Stimulated activated memory B cell treated with anti-CD40 and anti-IgM and Interleukin-4, amounts not matched to agents 10 μg/mL and 1 μg/mL and 100 μg/mL, for 72 hours (primary cell): Measurements from ENCODE around the gene S100A8.

Source experiments
- ATAC-seq: fragments of 150-1000 bp; cut with Tn5 transposase; 2 replicates; pipeline ENCODE4 v1.10.0; 2021
- H3K27ac Mint-ChIP-seq: one replicate; pipeline ENCODE4 v1.8.0; 2022; ENCODE audit warnings: mild to moderate bottlenecking, mixed read lengths
- H3K27me3 Mint-ChIP-seq: one replicate; pipeline ENCODE4 v1.8.0; 2022; ENCODE audit warnings: mixed read lengths
- H3K36me3 Mint-ChIP-seq: one replicate; pipeline ENCODE4 v1.8.0; 2022; ENCODE audit warnings: mixed read lengths
- H3K4me1 Mint-ChIP-seq: one replicate; pipeline ENCODE4 v1.8.0; 2022; ENCODE audit warnings: mixed read lengths
- H3K4me3 Mint-ChIP-seq: one replicate; pipeline ENCODE4 v1.8.0; 2022; ENCODE audit warnings: mild to moderate bottlenecking, moderate library complexity, mixed read lengths
- H3K9me3 Mint-ChIP-seq: one replicate; pipeline ENCODE4 v1.8.0; 2022; ENCODE audit warnings: mixed read lengths

Gene S100A8

DNA sequence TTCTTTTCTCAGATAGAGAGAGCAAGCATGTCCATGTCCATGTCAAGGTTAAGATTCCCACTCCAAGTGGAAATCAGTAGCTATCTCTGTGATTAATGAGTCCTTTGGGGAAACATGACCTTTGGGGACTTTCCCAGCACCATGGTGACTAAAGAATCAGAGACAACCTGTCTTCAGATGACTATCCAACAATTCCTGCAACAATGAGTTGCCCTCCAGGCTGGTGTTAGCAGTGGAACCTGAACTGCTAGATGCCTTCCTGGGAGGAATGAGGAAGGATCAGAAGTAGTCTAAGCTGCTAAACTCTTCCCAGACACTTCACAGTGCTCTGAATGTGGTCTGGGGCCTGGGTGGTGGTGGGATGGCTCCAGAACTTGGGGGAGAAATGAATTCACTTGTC is 26.7 kb downstream of the S100A8 start:
- Mint-ChIP-seq H3K27ac (no peak overlapping the region), H3K4me1 (no peaks in the 10 kb centered on the region)
- no peak for ATAC-seq

GRCh38 chr1:153363641-153364040 is 27.2 kb downstream of the S100A8 start:
- Mint-ChIP-seq H3K36me3 (no peaks in the 10 kb centered on the region), H3K4me1 (peaks cover under 1% of the 10 kb centered on the region), H3K27me3 (peaks cover 46% of the 10 kb centered on the region), H3K4me3 (no peak overlapping the region), H3K27ac (no peak overlapping the region), H3K9me3 (no peaks in the 10 kb centered on the region)
- ATAC-seq = no peak

More for the DNA sequence above, 26.7 kb downstream of the S100A8 start:
- Mint-ChIP-seq H3K27me3 (peaks cover 44% of the 10 kb centered on the region), H3K4me3 (no peak overlapping the region), H3K36me3 (no peaks in the 10 kb centered on the region), H3K9me3 (no peaks in the 10 kb centered on the region)

DNA sequence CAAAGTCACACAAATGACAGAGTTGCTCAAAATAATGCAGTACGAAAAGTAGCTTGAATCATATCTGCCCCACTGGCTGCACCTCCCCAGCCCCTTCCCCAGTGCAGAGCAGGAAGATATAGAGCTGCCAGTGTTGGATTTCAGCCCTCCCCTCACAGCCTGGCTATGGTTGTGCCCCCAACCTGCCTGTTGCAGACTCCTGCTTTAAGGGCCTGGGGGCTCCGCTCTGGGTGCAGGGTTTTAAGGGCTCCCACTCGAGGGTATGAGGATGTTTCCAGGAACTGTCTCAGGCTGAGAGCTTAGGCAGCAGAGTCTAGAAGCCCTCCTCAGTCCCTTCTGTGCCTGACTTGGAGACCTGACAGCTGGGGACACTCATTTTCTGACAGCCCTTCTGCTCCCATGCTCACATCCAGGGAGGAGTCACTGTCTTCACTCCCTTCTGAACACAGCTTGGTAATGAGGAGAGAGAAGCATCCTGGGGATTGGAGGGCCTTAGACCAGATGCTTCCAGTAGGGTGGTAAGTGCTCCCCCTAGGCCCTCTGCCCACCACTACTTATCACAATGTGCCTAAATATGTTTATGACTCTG is 28.6 kb downstream of the S100A8 start:
- Mint-ChIP-seq H3K4me3 (no peak overlapping the region), H3K4me1 (peaks cover 14% of the 10 kb centered on the region), H3K36me3 (no peaks in the 10 kb centered on the region), H3K27ac (no peak overlapping the region), H3K9me3 (no peaks in the 10 kb centered on the region), H3K27me3 (peaks cover 55% of the 10 kb centered on the region)
- no peak for ATAC-seq

DNA sequence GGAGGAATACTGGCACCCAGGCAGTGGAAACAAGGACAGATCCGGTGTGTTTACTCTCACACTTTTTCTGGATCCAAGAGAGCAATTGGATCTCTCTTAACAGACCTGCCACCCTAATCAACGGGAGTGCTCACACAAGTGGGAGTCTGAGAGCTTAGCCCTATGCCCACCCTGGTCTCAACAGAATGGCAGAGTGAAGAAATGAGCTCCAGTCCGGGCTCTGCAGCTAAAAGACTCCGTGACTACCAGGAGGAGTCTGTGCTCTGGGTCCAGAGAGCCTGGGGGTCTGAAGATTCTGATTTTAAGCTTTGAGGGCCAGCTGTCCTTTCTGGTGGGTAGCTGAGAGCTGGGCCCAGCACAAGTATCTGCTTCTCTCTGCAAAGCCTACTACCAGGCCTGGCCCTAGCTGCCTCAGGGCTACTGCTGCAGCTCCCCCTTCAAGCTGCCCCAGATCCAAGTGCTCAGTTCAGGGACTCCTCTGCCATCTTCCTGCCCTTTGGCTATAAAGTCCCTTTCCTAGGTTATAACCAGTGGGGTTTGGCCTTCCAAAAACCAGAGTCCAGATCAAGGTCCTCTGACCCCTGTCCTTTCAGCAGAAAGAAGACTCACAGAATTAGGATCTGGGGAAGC is 29.3 kb downstream of the S100A8 start:
- H3K9me3 Mint-ChIP-seq = no peaks in the 10 kb centered on the region
- peaks cover 53% of the 10 kb centered on the region for H3K27me3 Mint-ChIP-seq
- no peak overlapping the region for H3K27ac Mint-ChIP-seq
- no peaks in the 10 kb centered on the region for H3K36me3 Mint-ChIP-seq
- ATAC-seq = no peak
- peaks cover 20% of the 10 kb centered on the region for H3K4me1 Mint-ChIP-seq
- H3K4me3 Mint-ChIP-seq = no peak overlapping the region

DNA sequence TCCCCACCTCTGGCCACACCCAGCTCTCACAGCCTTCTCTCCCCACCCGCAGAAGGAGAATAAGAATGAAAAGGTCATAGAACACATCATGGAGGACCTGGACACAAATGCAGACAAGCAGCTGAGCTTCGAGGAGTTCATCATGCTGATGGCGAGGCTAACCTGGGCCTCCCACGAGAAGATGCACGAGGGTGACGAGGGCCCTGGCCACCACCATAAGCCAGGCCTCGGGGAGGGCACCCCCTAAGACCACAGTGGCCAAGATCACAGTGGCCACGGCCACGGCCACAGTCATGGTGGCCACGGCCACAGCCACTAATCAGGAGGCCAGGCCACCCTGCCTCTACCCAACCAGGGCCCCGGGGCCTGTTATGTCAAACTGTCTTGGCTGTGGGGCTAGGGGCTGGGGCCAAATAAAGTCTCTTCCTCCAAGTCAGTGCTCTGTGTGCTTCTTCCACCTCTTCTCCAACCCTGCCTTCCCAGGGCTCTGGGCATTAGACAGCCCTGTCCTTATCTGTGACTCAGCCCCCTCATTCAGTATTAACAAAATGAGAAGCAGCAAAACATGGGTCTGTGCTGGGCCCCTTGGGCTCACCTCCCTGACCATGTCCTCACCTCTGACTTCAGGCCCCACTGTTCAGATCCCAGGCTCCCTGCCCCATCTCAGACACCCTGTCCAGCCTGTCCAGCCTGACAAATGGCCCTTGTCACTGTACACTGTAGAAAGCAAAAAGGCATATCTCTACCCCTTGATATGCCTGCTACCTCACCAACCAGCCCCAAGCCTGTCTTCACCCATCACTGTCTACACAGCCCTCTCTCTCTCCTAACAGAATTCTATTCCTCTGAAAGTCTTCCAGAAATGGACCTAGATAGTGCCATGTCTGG is 30.0 kb downstream of the S100A8 start:
- Mint-ChIP-seq H3K27ac (no peak overlapping the region), H3K9me3 (no peaks in the 10 kb centered on the region), H3K27me3 (peaks cover 53% of the 10 kb centered on the region), H3K36me3 (no peaks in the 10 kb centered on the region), H3K4me3 (no peak overlapping the region), H3K4me1 (peaks cover 25% of the 10 kb centered on the region)
- no peak for ATAC-seq

- Mint-ChIP-seq H3K36me3 (no peaks in the 10 kb centered on the region), H3K9me3 (no peaks in the 10 kb centered on the region), H3K27me3 (peaks cover 57% of the 10 kb centered on the region), H3K4me1 (peaks cover 25% of the 10 kb centered on the region), H3K27ac (no peak overlapping the region), H3K4me3 (no peak overlapping the region)
- no peak for ATAC-seq
Measured at GRCh38 chr1:153360190-153360589, 30.7 kb downstream of the S100A8 start.

DNA sequence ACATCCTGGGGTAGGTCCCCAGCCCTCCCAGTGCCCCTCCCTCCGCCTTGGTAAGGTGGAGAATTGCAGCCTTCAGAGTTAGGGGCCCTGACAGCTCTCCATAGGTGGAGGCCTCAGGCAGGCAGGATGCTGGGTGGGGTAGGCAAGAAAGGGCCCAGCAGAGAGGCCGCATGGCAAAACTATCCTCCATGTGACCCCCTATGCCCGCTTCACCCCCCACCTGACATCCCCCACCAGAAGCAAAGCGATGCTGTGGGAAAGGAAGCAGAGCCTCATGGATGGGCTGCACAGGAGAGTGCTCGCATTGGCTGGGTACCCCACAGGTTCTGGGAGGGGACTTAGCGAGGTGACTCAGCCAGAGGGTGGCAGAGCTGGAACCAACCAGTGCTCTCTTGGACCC is 31.6 kb downstream of the S100A8 start:
- Mint-ChIP-seq H3K9me3 (no peaks in the 10 kb centered on the region), H3K27me3 (peaks cover 56% of the 10 kb centered on the region), H3K27ac (no peak overlapping the region)

GRCh38 chr1:153358691-153358975 is 32.2 kb downstream of the S100A8 start:
- Mint-ChIP-seq H3K27ac (no peak overlapping the region), H3K4me1 (peaks cover 25% of the 10 kb centered on the region), H3K9me3 (no peaks in the 10 kb centered on the region), H3K27me3 (peaks cover 56% of the 10 kb centered on the region), H3K36me3 (no peaks in the 10 kb centered on the region), H3K4me3 (no peak overlapping the region)
- ATAC-seq = no peak

More for the DNA sequence above, 31.6 kb downstream of the S100A8 start:
- no peak overlapping the region for H3K4me3 Mint-ChIP-seq
- H3K4me1 Mint-ChIP-seq = peaks cover 25% of the 10 kb centered on the region
- ATAC-seq = no peak
- no peaks in the 10 kb centered on the region for H3K36me3 Mint-ChIP-seq

DNA sequence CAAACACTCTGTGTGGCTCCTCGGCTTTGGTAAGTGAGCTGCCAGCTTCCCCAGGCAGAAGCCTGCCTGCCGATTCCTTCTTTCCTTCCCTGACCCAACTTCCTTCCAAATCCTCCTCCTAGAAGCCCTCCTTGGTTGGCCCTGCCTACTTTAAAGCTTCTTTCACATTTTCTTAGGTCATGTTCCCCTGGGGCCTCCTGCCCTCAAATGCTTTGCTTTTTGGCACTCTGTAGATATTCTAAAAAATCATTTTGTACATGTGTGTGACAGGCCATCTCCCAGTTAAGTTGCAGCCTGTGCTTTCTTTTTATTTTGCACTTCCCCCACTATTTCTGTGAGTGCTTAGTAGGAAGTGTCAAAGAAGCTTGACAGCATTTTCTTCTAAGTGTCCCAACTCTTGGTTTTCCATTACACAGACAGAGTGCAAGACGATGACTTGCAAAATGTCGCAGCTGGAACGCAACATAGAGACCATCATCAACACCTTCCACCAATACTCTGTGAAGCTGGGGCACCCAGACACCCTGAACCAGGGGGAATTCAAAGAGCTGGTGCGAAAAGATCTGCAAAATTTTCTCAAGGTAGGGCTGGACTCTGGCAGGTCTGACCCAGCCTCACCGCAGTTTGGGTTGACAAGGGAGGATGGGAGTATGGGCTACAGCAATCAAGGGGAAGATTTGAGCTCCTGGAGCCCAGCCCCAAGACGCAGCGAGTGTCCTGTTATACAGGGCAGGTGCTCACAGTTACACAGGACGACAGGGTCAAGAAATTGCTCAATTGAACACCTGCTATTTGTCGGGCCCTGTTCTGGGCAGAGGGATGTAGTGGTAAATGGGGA is 32.8 kb downstream of the S100A8 start, which contains the start of gene S100A9:
S100A9 (plus strand) TSS at position 2 of the 838 bp plus-strand sequence; CDS start at position 432, 430 bp downstream.
- Mint-ChIP-seq H3K4me3 (no peak within 1 kb of the TSS), H3K36me3 (no peaks in the 10 kb centered on the region), H3K4me1 (peaks cover 25% of the 10 kb centered on the region), H3K9me3 (no peaks in the 10 kb centered on the region), H3K27me3 (peaks cover 56% of the 10 kb centered on the region), H3K27ac (peak within 1 kb of the TSS; percentile 16)
- no peak for ATAC-seq

DNA sequence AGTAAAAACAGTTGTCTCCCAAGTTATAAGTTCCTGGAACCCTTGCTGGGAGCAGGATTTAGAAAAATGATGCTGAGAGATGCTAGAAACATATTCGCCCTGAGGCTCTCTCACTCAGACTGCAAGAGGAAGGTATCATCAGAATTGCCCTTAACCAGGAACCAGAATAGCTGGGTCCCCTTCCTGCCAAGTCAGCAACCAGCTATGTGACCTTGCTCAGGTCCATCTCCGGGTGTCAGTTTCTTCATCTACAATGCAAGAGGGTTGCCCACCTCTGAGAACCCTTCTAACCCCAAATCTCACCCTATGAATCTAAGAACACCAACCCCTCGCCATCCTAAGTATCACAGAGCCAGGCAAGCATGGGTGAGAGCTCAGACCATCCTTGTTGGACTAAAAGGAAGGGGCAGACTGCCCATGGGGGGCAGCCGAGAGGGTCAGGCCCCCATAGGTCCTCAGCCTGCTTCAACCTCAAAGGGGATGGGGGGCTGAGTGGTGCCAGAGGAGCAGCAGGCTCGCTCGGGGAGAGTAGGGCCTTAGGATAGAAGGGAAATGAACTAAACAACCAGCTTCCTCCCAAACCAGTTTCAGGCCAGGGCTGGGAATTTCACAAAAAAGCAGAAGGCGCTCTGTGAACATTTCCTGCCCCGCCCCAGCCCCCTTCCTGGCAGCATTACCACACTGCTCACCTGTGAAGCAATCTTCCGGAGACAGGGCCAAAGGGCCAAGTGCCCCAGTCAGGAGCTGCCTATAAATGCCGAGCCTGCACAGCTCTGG is 33.6 kb downstream of the S100A8 start:
- H3K36me3 Mint-ChIP-seq = no peaks in the 10 kb centered on the region
- no peaks in the 10 kb centered on the region for H3K9me3 Mint-ChIP-seq
- no peak overlapping the region for H3K4me3 Mint-ChIP-seq
- no peak for ATAC-seq
- peak overlapping the region; percentile 16 for H3K27ac Mint-ChIP-seq
- H3K4me1 Mint-ChIP-seq = peaks cover 30% of the 10 kb centered on the region
- peaks cover 56% of the 10 kb centered on the region for H3K27me3 Mint-ChIP-seq

GRCh38 chr1:153356392-153357075 is 34.3 kb downstream of the S100A8 start:
- ATAC-seq = no peak
- Mint-ChIP-seq H3K9me3 (no peaks in the 10 kb centered on the region), H3K4me3 (no peak overlapping the region), H3K4me1 (peaks cover 30% of the 10 kb centered on the region), H3K27me3 (peaks cover 56% of the 10 kb centered on the region), H3K36me3 (no peaks in the 10 kb centered on the region), H3K27ac (no peak overlapping the region)

GRCh38 chr1:153355445-153356071 is 35.3 kb downstream of the S100A8 start:
- ATAC-seq = peak; percentile 82

GRCh38 chr1:153354515-153355193 is 36.2 kb downstream of the S100A8 start:
- Mint-ChIP-seq H3K27ac (no peak overlapping the region), H3K36me3 (no peaks in the 10 kb centered on the region), H3K4me3 (no peak overlapping the region), H3K9me3 (no peaks in the 10 kb centered on the region), H3K27me3 (peaks cover 53% of the 10 kb centered on the region), H3K4me1 (peaks cover 30% of the 10 kb centered on the region)
- no peak for ATAC-seq

More at GRCh38 chr1:153355445-153356071, 35.3 kb downstream of the S100A8 start:
- H3K9me3 Mint-ChIP-seq = no peaks in the 10 kb centered on the region
- no peak overlapping the region for H3K27ac Mint-ChIP-seq
- H3K4me3 Mint-ChIP-seq = no peak overlapping the region
- H3K27me3 Mint-ChIP-seq = peaks cover 46% of the 10 kb centered on the region
- peaks cover 30% of the 10 kb centered on the region for H3K4me1 Mint-ChIP-seq
- no peaks in the 10 kb centered on the region for H3K36me3 Mint-ChIP-seq
